Cardiac fibroblast (primary cell): ENCODE data around the gene TRPM5.

Experiments
- DNase-seq, 2 donors: peaks; one replicate each; pipeline versions ENCODE4 v3.0.0 to v3.0.0-alpha.2; 2010; ENCODE audit warnings: low read depth in 2 of 2
- H3K4me3 ChIP-seq, 2 donors: replicated peaks in 1 of 2; 1 replicate in 1 of 2; 2 replicates in 1 of 2; pipeline ENCODE4 v1.5.1; 2011; ENCODE audit warnings: low read depth in 2 of 2, low read length in 2 of 2, mild to moderate bottlenecking in 2 of 2, moderate library complexity in 1 of 2
- TF ChIP-seq, protein P1 (sequence below): IDR thresholded peaks from one replicate; pipeline ENCODE4 v1.5.1; 2011; ENCODE audit warnings: low read depth, mild to moderate bottlenecking, low read length, inconsistent platforms

TRPM5 gene

GRCh38 chr11:2435288-2436012 is 8.9 kb downstream of the TRPM5 start:
- no peak for DNase-seq

GRCh38 chr11:2434506-2435255 is 9.6 kb downstream of the TRPM5 start:
- TF ChIP-seq, protein P1, sequence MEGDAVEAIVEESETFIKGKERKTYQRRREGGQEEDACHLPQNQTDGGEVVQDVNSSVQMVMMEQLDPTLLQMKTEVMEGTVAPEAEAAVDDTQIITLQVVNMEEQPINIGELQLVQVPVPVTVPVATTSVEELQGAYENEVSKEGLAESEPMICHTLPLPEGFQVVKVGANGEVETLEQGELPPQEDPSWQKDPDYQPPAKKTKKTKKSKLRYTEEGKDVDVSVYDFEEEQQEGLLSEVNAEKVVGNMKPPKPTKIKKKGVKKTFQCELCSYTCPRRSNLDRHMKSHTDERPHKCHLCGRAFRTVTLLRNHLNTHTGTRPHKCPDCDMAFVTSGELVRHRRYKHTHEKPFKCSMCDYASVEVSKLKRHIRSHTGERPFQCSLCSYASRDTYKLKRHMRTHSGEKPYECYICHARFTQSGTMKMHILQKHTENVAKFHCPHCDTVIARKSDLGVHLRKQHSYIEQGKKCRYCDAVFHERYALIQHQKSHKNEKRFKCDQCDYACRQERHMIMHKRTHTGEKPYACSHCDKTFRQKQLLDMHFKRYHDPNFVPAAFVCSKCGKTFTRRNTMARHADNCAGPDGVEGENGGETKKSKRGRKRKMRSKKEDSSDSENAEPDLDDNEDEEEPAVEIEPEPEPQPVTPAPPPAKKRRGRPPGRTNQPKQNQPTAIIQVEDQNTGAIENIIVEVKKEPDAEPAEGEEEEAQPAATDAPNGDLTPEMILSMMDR: no peak
- H3K4me3 ChIP-seq: no peak overlapping the region
- no peak for DNase-seq

More at GRCh38 chr11:2435288-2436012, 8.9 kb downstream of the TRPM5 start:
- TF ChIP-seq, protein P1: no peak
- H3K4me3 ChIP-seq: no peak overlapping the region

DNA sequence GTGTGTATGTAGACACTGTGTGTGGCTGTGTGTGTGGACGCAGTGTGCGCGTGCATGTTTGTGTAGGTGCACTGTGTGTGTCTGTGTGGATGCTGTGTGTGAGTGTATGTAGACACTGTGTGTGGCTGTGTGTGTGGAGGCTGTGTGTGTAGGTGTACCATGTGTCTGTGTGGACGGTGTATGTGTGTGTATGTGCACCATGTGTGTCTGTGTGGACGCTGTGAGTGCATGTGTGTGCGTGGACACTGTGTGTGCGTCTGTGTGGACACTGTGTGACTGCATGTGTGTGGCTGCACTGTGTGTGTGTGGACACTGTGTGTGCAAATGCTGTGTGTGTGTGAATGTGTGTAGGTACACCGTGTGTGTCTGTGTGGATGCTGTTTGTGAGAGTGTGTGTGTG is 10.3 kb downstream of the TRPM5 start:
- TF ChIP-seq, protein P1: no peak
- no peak overlapping the region for H3K4me3 ChIP-seq
- no peak for DNase-seq

DNA sequence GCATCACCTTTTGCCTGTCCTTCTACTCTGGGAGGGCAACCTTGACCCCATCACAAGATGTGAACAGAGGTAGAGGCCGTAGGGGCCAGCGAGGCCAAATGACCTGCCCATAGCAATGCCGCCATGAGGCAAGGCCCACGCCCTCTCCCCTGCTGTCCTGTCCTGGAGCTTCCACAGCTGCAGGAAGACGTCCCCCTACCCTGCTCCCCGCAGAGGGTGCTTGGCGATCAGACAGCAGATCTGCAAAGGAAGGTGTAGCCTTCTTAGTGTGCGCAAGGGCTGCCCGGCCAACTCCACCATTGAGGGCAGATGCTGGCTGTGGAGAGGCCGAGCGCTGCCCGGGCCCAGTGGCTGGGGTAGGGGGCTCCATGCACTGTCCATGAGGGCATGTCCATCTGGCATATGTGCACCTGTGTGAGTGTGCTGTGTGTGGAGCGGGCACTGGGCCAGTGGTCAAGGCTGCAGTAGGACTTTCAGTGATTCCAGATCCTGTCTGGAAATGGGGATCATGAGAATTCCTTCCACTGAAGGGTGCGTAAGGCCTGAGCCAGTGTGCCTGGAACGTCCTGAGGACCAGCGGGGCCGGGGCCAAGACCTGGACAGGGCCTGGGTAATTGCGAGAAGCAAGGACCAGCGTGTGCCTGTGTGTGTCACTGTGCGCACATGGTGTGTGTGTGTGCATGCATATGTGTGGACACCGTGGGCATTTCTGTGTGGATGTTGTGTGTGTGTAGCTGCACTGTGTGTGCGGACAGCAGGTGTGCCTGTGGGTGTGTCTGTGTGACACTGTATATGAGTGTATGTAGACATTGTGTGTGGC is 11.0 kb downstream of the TRPM5 start:
- no peak for DNase-seq
- no peak overlapping the region for H3K4me3 ChIP-seq
- TF ChIP-seq, protein P1: no peak

- TF ChIP-seq, protein P1: no peak
- H3K4me3 ChIP-seq: no peak overlapping the region
- DNase-seq: no peak
These were observed 11.7 kb downstream of the TRPM5 start for GRCh38 chr11:2432628-2433071.

DNA sequence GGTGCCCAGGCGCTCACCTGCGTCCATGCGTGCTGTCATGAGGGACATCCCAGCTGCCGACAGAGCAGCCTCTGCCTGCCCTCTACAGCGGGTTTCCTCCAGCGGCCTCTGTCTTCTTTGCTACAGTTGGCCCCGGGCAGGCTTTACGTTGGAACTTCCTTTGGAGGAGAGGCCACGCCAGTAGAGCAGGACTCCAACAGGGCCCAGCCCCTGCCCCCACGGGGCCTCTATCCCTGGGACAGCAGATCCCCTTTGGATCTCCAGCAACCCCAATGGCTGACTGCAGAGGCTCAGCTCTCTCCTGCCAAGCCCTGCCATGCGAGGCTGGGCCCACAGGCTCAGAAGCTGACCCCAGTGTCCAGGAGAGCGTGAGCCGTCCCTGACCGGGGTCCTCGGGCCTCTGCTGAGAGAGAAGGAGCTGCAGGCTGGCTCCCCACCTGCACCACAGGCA is 12.1 kb downstream of the TRPM5 start:
- TF ChIP-seq, protein P1: no peak
- DNase-seq: no peak

More for the DNA sequence above, 12.1 kb downstream of the TRPM5 start:
- H3K4me3 ChIP-seq: no peak overlapping the region
